Pancreas (tissue), 10 donors: ENCODE results near the gene PAX3. TPM values are rescaled to one million over a fixed set of nuclear protein-coding genes. Genes with fewer than 3 reads are reported as not detected.

Source experiments
- ATAC-seq, 4 donors: fragments of 200-7000 bp; cut with Tn5 transposase; one replicate each; pipeline versions ENCODE4 v1.8.0 to v1.9.1; 2020; ENCODE audit warnings: mild to moderate bottlenecking in 4 of 4, moderate library complexity in 4 of 4
- DNase-seq, 6 donors: peaks; one replicate each; pipeline ENCODE4 v3.0.0-alpha.2; 2020
- FAIRE-seq: peaks from 2 replicates; lab custom pipeline; 2012; peaks lifted over from hg19 to GRCh38; lab: Jason Lieb, UNC
- H3K27ac ChIP-seq, 4 donors: fragments of 200-600 bp; sonication (generic); 1 replicate in 3 of 4; 2 replicates in 1 of 4; pipeline versions ENCODE4 v1.5.0 to v1.8.0; 2020
- H3K27me3 ChIP-seq, 4 donors: fragments of 200-600 bp; one replicate each; pipeline ENCODE4 v1.8.0; 2021
- H3K36me3 ChIP-seq, 3 donors: fragments of 200-600 bp; sonication (generic) in 1 of 3; one replicate each; pipeline versions ENCODE4 v1.5.0 to v1.8.0; 2020 to 2021
- H3K4me1 ChIP-seq, 3 donors: fragments of 200-600 bp; one replicate each; pipeline ENCODE4 v1.8.0; 2021
- H3K4me3 ChIP-seq, 4 donors: fragments of 200-600 bp; sonication (generic) in 2 of 4; one replicate each; pipeline versions ENCODE4 v1.5.0 to v1.8.0; 2020 to 2021
- H3K9me3 ChIP-seq, 4 donors: fragments of 200-600 bp; one replicate each; pipeline ENCODE4 v1.8.0; 2021
- CTCF ChIP-seq, 4 donors: fragments of 200-600 bp; sonication (generic) in 3 of 4; IDR thresholded peaks; one replicate each; pipeline versions ENCODE4 v1.5.0 to v1.8.0; 2021; ENCODE audit warnings: antibody characterized with exemption in 4 of 4
- WGBS, 2 donors: extraction: QIAGEN DNeasy Blood & Tissue Kit; methylation state at CpG; one replicate each; pipeline ENCODE4 v1.1.7; 2013; 5-methylcytosine and 5-hydroxymethylcytosine counted together
- intact Hi-C, 3 donors: fragments of 100-400 bp; cut with DNase I; formaldehyde crosslinking; loops; one replicate each; pipeline versions ENCODE4 v1.11.1 to v1.14.2; 2022
- polyA plus RNA-seq, 2 donors: library from polyadenylated mRNA; stranded (reverse); fragments of 200-250 nt; gene quantifications; one replicate each; pipeline ENCODE4 v1.2.3, GENCODE V29; 2013
- total RNA-seq, 6 donors: library from RNA; stranded (reverse); fragmentation: NEBNext Ultra II Directional in 4 of 6; extraction: Animal tissue kit (Norgen Biotek cat#: 25700) in 4 of 6; gene quantifications; one replicate each; pipeline versions ENCODE4 v1.2.1 to v1.2.4, GENCODE V29; 2021 to 2023
- donor health status: healthy with polysubstance abuse.
- donor health status: DM: no; HTN: no; CAD: no; lungs with moderate emphysema.
- donor health status: DM: no; HTN: no; CAD: no.
- donor health status: control.
- donor health status: control.
- donor health status: Bipolar disorder and iron deficiency.
- donor health status: DM: yes; HTN: yes; CAD: no.
- donor health status: DM: no; HTN: no; CAD: no.
- donor health status: DM: no; HTN: no; CAD: no.
- donor health status: DM: yes; HTN: yes; CAD: no.

The PAX3 gene
- total and polyA plus RNA-seq, 8 donors = not detected

DNA sequence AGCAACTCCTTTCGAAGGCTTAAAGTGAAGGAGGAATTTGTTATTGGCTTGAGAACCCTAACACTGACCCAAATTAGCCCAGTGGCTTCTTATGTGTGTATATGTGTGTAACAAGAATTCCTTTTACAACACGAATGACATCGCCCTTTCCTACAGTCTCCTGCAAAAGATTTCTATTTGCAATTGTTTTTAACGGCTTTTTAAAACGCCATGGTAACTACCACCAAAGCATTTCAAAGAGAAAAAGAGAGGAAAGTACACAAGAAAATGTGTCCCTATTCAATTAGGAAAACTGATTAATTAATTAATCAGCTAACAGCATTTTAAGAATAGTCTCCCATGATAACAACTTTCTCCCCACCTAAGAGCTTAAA lies 58.1 kb downstream of the PAX3 start:
- FAIRE-seq (no peak), ATAC-seq (no peak), DNase-seq (no peak)
- peaks cover 0 to 24% (median 7%) of the 10 kb centered on the region in 4 donors for H3K27me3 ChIP-seq
- TF ChIP-seq CTCF (IDR thresholded peaks at IDR 0.05) = no peak
- H3K36me3 ChIP-seq = no peaks in the 10 kb centered on the region
- H3K27ac ChIP-seq = no peak overlapping the region
- WGBS, 2 donors = 16 to 21% methylated on average over 5 of the region's 5 CpGs
- H3K4me1 ChIP-seq = peaks cover 0 to 7% (median 5%) of the 10 kb centered on the region in 3 donors
- intact Hi-C loops = no loop called here
- no peak overlapping the region for H3K4me3 ChIP-seq
- H3K9me3 ChIP-seq = no peaks in the 10 kb centered on the region

DNA sequence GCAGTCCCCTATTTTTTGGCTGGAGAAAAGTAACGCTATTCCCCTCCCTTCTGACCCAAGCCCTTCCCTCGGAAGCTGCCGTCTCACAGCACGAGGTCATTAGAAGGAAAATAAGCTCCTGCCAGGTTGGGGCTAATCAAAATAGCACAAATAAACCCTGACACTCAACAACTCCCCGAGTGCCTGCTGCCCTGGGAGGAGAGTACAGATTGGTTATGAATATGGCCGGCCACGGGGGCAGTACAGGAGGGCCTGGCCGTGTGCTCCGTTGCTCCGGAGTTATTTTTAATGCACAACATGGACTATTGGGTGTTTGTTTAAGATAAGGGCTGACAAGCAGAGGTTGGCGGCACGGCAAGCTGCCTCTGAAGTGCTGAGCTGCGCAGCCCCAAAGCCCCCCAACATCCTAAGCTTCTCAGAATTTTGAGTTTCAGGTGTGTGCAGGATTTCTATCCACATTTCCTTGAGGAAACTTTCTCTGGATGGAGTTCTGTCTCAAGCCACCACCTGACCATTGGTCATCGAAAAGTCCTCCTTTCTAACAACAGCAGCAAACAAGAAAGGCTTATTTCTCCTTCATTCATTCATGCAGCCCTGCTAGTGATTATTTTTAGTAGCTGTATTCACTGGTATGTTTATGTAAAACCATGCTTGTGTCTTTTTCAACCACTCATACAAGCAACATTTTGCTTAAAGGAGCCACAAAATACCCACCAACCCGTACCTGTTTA lies 58.7 kb downstream of the PAX3 start:
- Histone ChIP-seq H3K9me3 (no peaks in the 10 kb centered on the region), H3K4me3 (no peak overlapping the region), H3K27me3 (peaks cover 0 to 24% (median 7%) of the 10 kb centered on the region in 4 donors), H3K27ac (no peak overlapping the region), H3K36me3 (no peaks in the 10 kb centered on the region), H3K4me1 (peaks cover 0 to 7% (median 5%) of the 10 kb centered on the region in 3 donors)
- intact Hi-C loops = no loop called here
- WGBS, 2 donors = 2 to 3% methylated on average over 15 of the region's 15 CpGs
- FAIRE-seq (no peak), ATAC-seq (peak in 3 of 4 donors; percentile 68 to 81 (median 69)), DNase-seq (peak in 1 of 6 donors; percentile 48)
- TF ChIP-seq CTCF (IDR thresholded peaks at IDR 0.05) = no peak

DNA sequence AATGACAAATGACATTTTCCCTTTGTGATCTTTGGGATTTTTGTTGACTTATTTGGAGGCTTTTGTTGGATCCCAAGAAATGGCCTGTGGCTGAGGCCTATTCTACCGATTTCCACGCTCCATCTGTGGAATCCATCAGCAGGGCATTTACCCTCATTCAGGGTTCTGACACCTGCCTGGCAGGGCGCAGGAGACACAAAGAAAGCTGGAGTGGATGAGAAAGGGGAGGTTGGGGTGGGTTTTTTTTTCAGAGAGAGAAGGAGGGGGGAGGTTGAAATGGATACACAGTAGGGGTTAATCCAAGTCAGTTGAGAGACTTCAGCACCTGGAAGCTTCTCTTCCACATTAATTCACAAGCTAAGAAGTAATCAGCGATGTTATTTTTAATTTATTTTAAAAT lies 59.7 kb downstream of the PAX3 start:
- intact Hi-C loops = no loop called here
- DNase-seq (no peak), ATAC-seq (no peak), FAIRE-seq (no peak)
- no peaks in the 10 kb centered on the region for H3K36me3 ChIP-seq
- H3K27me3 ChIP-seq = peaks cover 0 to 24% (median 7%) of the 10 kb centered on the region in 4 donors
- no peaks in the 10 kb centered on the region for H3K9me3 ChIP-seq
- WGBS, 2 donors = 28 to 38% methylated on average over 4 of the region's 4 CpGs
- H3K4me3 ChIP-seq = no peak overlapping the region
- no peak overlapping the region for H3K27ac ChIP-seq
- no peak for TF ChIP-seq CTCF (IDR thresholded peaks at IDR 0.05)
- H3K4me1 ChIP-seq = peaks cover 0 to 7% (median 5%) of the 10 kb centered on the region in 3 donors

DNA sequence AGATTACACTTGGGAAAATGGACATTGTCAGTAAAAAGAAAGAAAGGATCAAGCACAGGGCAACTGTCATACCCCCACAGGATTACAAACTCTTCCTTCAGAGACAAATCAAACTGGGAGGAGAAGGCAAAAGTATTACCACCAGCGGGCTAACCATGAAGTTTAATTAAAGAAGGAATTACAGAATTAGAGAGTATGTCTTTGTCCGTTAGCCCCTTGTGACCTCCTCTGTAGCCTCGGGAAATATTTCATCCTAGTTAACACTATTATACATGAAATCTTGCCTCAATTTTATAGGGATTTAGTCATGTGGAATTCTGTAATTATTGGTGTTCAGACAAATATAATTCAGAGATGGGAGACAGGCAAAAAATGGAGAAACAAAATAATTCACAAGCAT lies 60.7 kb downstream of the PAX3 start:
- H3K27ac ChIP-seq = no peak overlapping the region
- no peak for DNase-seq
- H3K36me3 ChIP-seq = no peaks in the 10 kb centered on the region
- WGBS, 2 donors = 58 to 59% methylated on average over 3 of the region's 3 CpGs
- TF ChIP-seq CTCF (IDR thresholded peaks at IDR 0.05) = no peak
- intact Hi-C loops = no loop called here
- no peak overlapping the region for H3K4me3 ChIP-seq
- H3K9me3 ChIP-seq = no peaks in the 10 kb centered on the region
- H3K4me1 ChIP-seq = peaks cover 0 to 7% (median 5%) of the 10 kb centered on the region in 3 donors
- peaks cover 0 to 27% (median 7%) of the 10 kb centered on the region in 4 donors for H3K27me3 ChIP-seq
- ATAC-seq = no peak
- FAIRE-seq = no peak

GRCh38 chr2:222232839-222233238 lies 66.0 kb downstream of the PAX3 start:
- no peaks in the 10 kb centered on the region for H3K36me3 ChIP-seq
- no peak overlapping the region for H3K4me3 ChIP-seq
- no peak overlapping the region for H3K27ac ChIP-seq
- ATAC-seq (no peak), DNase-seq (no peak), FAIRE-seq (no peak)
- TF ChIP-seq CTCF (IDR thresholded peaks at IDR 0.05) = no peak
- H3K9me3 ChIP-seq = no peaks in the 10 kb centered on the region
- intact Hi-C loops = no loop called here
- no peaks in the 10 kb centered on the region for H3K4me1 ChIP-seq
- peaks cover 0 to 4% (median 0%) of the 10 kb centered on the region in 4 donors for H3K27me3 ChIP-seq
